ENCODE data around the gene MAMDC2.

GRCh38 chr9:70020991-70021571 is 22.6 kb upstream of the MAMDC2 start:
- no peak for TF ChIP-seq CTCF (IDR thresholded peaks at IDR 0.05; ENCODE audit: low read depth, low read length)
- no peak for TF ChIP-seq MAX (IDR thresholded peaks at IDR 0.05; ENCODE audit: low read depth, low read length)
- TF ChIP-seq POLR2A (IDR thresholded peaks at IDR 0.05; ENCODE audit: extremely low read depth, insufficient read length), result no peak

Data from NB4 (cell line).